ENCODE measurements around the gene CMTM2.

The CMTM2 gene, protein sequence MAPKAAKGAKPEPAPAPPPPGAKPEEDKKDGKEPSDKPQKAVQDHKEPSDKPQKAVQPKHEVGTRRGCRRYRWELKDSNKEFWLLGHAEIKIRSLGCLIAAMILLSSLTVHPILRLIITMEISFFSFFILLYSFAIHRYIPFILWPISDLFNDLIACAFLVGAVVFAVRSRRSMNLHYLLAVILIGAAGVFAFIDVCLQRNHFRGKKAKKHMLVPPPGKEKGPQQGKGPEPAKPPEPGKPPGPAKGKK

DNA sequence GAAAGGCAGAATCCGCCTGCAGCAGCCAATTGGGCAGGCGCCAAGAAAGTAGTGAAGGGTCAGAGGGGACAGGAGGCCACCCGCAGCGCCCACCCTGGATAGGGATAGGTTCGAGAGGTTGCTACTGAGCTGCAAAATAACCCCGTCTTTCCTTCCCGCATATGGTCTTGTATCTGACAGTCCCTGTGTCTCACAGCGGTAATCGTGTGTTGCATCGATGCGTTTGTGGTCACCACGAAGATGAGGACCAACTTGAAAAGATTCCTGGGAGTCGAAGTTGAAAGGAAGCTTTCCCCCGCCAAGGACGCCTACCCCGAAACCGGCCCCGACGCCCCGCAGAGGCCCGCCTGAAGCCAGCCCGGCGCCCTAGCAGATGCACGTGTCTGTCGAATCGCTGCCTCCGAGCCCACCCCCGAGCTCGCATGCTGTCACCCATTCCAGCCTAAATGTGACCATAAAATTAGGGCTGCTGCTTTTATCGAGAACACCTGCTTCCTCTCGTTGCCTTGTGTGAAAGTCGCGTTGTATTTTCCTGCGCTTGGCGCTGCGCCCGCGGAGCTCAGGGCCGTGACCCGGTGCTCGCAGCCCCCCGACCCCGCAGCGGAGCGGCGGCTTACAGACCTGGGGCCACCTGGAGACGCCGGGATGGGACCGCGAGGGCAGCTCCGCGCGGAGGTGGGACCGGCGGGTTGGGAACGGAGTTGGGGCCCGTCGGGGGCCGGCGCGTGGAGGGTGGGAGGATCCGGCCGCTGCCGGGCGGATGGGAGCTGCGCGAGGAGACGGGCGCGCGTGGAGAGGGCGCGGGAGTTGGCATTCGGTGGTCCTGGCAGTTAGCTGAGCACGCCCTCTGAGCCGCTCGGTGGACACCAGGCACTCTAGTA, at the start of gene CMTM2:
TSS of gene CMTM2 (plus strand) at position 813 of the 881 bp plus-strand sequence. CDS start 145 bp downstream, outside the sequence.
- DNase-seq = no peak

DNA sequence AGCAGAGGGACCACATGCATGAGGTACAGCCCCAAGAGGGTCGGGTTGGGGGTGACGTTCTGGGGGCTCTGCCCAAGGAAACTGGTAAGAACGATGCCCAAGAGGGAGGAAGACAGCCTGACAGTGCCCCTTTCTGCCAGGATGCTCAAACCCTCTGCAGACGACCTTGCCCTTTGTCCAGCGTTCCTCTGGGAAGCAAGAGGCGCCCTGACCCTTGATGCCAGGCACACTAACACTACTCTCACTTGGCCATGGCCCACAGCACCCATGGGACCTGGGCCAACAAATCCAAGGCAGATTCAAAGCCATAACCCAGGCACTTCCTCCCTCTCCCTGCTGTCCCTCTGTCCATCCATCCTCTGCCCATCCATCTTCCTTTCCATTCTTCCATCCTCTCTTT, 49.8 kb upstream of the CMTM2 start:
- no peak for DNase-seq

DNA sequence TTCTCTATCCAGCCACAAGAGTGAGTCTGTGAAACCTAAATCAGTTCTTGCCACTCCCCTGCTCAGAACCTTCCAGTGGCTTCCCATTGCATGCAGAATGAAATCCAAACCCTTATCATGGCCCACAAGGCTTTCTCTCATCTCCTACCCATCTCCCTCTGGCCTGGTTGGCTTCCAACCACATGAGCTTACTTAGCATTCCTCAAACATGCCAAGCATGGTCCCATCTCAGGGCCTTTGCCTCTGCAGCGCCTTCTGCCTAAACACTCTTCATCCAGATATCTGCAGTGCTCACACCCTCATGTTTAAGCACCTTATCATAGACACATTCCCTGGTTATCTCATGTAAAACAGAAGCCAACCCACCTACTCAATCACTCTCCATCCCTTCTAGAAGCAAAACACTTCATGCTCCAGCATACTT, 44.9 kb upstream of the CMTM2 start:
- no peak for DNase-seq

DNA sequence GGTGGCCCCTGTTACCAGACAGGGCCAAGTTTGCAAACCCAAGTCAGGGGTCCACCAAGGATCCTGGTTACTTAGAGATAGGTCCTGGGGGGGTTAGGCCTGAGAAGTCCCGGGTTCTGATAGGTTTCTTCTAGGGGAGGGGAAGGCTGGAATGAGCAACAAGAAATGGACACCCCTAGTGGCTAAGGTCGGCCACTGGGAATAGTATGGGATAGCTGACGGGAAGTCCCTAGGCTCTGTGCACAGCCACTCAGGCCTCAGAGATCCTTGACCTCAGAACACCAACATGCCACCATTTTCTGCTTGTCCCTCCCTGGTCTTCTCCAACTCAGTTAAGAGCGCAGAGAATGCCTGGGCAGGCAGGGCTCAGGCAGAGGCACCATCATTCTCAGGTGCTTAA, 42.7 kb upstream of the CMTM2 start:
- no peak for DNase-seq

DNA sequence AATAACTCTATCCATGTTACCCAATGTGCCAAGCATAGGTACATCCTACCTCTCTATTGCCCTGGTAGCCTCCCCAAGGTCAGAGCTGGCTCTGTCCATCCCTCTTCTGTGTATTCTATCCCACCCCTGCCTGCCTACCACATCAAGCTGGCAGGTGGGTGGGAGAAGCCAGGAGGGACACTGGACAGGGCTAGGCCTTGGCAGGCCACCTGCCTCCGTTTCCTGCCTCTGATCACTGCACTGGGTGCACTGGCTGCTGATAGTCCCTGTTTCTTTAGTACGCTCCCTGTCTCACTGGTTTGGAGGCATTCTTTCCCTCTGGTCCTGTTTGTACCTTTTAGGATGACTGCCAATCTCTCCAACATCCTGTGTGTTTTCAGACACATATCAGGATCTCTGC, 42.0 kb upstream of the CMTM2 start:
- DNase-seq = no peak

DNA sequence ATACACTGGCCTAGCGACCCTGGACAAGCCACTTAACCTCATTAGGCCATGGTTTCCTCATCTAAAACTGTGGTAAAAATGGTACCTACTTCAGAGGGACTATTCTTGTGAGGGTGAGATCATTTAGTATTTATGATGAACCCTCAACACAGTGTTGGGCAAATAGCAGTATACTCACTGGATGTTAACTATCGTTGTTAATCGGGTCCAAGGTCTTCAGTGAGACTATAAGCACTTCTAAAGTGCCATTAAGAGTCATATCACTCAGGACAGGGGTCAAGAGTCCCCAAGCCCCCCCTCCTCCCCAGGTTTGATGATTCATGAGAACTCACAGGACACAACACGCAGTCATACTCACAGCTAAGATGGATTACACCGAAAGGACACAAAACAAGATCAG, 40.4 kb upstream of the CMTM2 start:
- no peak for DNase-seq

DNA sequence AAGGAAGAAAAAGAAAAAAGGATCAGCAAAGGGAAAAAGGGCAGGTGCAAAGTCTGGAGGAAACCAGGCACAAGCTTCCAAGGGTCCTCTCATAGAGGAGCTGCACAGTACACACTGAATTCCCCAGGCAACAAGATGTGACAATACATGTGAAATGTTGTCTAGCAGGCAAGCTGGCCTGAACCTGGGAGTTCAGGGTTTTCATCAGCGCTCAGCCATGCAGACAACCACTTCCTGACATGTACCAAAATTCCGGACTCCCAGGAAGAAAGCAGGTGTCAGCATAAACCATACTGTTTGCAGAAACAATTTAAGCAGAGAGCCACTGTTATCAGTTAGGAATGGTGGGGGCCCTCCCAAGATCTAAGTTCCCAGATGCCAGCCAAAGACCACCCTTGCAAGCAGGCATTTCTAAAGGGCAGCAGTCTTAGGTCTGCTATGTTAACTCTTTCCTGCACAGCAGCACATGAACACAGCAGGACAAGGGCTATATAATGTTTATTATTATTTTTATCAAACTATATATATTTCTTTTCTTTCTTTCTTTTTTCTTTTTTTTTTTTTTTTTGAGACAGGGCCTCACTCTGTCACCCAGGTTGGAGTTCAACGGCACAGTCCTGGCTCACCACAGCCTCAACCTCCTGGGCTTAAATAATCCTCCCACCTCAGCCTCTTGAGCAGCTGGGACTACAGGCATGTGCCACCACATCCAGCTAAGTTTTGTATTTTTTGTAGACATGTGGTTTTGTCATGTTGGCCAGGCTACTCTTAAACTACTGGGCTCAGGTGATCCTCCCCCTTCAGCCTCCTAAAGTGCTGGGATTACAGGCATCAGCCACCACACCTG, 39.4 kb upstream of the CMTM2 start:
- no peak for DNase-seq

DNA sequence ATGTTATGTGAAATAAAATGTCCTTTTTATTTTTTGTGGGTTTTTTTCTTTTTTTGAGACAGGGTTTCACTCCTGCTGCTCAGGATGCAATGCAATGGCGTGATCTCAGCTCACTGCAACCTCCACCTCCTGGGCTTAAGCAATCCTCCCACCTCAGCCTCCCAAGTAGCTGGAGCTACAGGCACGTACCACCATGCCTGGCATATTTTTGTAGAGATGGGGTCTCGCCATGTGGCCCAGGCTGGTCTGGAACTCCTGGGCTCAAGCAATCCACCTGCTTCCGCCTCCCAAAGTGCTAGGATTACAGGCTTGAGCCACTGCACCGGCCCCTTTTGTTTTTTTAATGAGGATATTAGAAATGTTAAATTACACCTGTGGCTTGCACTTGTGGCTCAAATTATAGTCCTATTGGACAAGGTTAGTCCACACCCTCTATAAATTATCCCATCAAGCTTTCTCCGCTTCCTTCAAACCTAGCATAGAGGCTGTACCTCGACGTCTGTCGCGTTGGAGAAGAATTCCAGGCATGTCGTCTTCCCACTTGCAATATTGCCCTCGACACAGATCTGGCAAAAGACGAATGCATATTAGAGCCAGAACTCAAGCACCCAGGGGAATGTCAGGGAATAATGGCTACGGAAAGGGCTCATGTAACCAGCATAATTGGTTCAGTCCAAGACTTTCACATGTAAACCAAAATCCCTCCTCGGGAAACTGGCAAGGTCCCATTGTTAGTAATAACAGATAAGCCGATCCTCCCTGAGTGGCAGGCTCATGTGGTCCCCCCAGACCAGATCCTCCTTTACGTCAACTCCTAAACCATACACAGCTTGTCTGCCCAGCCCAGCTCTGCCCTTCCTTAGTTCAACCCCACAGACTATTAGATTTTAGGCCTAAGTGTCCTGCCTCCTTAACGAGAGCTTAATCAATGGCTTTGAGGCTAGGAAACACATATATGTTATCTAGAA, 37.6 kb upstream of the CMTM2 start:
- no peak for DNase-seq

DNA sequence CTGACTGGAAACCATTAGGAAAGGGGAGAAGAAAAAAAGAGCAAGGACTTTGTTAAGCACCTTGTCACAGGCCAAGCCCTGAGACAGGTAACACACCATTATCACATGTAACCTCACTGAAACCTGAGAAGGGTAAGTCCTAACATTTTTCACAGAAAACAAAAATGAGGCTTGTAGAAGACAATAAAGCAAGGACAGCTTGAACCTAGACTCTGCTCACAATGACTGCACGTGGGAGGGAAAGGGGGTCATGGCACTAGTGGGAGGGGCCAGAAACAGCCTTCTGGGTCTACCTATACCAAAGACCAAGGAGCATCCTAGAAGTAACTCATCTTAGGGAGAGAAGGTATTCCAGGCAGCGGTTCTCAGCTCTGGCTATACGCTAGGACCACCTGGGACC, 36.9 kb upstream of the CMTM2 start:
- DNase-seq = no peak

DNA sequence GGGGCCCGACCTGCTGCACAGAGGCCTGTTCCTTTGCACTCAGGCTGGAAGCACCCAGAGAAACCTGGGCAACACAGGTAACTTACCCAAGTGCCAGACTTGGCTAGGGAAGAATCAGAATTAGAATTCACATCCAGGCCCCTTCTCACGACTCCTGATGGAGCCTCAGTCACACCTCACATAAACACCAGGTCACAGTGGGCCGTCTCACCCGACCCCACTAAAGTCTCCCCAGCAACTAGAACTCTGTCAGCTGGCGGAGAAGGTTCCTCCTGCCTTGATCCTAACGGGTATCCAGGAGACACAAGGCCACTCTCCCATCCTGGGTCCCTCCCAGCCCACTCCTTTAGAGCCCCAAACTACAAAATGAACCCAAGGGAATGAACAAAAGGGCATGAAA, 35.7 kb upstream of the CMTM2 start:
- no peak for DNase-seq

DNA sequence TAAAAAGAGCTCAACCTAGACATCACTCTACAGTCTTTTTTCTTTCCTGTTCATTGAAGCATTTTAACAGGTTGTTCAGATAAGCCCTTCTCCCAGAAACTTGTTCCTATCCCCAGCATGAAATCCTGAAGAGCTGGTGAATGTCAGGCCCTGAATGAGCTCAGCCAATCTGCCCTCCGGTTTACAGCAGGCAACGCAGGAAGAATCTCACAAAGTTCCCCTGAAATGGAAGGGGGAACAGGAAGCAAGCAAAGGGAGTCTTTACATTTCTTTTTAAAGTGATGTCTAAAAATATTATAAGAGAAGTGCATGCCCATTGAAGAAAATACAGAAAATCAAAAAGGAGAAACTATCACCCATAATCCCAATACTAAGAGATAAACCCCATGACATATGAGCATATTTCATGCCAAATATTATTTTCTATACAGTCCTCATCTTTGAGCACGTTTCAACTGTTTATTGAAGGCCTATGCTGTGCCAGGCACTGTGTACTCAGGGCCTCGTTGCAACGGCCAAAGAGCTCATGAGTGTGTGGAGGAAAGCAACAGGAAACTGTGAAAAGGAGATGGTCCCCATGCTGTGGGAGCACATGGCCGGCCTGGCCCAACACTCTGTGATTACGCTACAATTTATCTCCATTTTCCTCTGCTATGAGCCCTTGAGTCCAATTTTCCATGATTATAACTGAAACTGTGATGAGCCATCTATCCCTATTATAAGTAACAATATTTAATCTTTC, 35.1 kb upstream of the CMTM2 start:
- DNase-seq = no peak

DNA sequence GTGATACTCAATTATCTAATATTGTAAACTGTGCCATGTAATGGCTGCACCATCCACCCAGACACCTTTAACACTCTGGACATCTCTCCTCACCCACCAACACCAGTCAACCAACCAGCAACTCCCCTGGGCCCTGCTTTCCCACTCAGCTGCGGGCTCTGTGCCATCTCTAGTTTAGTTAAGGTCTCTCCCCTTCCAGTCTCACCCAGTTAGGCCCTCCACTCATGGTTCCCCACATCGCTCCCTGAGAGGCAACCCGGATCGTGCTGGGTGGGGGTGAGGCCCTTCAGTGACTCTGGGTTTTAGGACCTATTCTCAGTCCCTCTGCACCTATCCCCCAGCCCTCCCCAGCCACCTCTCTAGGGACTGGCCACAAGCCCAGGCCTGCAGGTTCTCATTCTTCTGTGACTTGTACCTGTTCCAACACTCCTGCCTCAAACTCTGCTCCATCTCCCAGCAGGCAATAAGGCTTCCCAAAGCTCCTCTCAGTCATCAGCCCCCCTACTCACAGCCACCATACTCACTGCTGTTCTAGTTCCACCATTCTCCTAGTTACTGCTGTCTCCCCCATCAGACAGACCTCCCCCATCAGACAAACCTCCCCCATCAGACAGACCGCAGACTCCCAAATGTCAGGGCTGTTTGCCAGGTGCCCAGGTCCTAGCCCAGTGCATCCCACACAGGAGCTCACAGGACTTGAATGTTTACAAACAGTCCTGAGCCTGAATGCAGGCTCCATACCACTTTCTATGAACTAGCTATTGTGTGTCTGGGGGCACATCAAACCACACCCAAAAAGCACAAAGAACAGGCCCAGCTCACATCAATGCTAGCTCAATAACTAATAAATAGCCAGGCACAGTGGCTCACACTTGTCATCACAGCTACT, 31.9 kb upstream of the CMTM2 start:
- no peak for DNase-seq

DNA sequence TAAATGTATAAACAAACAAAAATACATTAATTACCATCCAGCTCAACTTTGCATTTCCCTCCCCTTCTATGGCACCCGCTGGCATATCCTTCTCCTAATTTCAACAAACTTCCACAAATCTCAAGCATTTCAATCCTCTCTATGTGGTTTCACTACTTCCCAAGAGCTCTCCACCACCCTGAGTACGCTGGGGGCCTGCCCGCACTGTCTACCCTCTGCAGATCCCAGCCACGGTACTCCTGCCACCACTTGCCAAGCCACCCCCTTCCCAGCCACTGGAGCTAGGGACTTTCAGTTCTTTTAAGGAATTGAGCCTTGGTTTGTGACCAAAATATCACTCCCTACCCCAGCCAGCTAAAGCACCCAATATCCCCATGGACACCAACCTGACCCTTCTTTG, 31.2 kb upstream of the CMTM2 start:
- no peak for DNase-seq

DNA sequence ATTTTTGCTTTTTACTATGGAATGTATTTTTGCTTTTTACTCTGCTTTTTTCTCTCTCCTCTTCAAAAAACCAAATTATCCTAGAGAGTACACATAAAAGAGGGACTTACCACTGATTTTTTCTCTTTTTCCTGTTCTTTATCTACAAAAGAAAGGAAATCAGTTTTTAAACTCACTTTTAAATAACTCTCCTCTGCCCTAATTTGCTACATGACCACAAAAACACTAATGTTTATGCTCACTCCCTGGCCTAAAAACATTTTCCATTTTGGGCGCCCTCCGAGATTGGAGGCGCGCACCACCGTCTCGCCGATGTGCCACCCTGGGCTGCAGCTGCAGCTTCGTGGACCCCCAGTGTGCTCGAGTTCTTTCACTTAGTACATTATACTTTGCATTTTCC, 30.4 kb upstream of the CMTM2 start:
- DNase-seq = no peak

DNA sequence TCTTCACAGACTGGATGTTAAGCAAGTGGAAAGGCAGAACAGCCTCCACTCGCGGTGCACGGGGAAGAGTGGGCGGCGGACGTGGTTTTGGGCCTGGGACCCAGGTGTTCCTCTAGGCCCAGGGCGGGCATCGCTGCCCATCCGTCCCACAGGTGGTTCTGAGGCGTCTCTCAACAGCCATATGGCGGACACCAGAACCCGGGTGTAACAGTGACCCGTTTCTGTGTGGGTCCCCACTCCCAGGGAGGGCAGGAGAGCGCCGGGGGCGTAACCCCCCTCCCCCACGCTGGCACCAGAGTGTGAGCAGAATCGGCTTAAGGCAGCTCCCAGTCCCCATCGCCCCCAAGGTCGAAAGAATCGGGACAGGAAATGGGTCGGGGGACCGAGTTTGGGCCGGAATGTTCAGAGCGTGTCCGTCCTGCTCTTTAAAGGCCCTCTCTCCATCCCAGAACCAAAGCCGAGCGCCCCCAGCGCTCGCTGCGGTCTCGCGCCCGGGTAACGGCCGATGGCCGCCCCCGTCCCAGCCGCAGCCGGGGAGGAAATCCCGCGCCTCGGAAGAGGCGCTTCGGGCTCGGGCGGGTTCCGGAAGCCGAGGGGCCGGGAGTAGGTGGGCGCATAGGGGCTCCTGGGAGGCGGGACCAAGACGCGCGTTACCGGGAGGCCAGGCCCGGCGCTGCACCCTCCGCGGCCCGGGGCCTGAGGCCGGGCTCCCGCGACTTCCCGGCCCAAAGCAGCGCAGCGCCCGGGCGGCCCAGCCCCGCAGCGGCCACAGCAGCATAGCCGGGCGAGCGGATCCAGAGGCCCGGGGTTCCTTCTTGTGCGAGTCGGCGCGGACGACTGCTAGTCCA, 29.8 kb upstream of the CMTM2 start, which contains the start of gene TK2:
TSS of gene TK2 (minus strand) at position 839 of the 848 bp plus-strand sequence. CDS start at position 778, 61 bp downstream.
- DNase-seq = peak; percentile 67

DNA sequence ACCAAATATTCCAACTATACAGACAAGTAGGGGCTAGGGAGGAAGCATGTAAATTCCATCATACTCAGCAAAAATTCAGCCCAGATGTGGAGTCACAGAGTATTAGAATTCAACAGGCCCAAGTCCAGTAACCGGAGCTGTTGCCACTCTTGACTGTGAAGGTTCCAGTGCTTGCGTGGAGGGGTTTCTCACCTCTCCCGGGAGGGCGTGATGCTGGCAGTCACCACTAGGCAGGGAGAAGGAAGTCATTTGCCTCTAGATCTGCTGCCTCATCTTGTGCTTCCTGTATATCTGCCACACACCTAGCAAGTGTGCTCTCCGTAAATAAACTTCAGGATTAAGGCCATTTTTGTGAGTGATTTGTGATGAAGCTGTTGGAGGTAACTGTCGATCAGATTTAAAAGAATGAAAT, 27.9 kb upstream of the CMTM2 start:
- peak; percentile 63 for DNase-seq

DNA sequence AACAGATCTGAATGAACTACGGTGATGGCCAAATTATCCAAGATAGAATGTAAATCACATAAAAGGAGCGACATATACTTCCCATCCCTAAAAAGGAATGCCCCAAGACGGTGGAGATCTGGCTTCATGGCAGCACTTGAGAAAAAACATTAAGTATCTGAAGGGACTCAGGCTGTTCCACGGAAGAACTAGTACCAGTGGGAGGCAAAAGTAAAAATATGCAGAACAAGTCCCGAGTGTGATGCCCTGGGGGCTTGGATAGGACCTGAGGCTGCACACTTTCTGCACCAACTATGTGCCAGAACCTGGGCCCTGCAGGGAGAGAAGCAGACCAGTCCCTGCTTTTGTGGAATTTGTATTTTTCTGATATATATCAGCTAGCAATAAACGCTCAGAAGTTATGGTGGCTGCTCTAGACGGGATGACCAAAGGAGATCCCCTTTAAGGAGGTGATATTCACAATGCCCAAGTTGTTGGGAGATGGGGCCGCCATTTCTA, 27.4 kb upstream of the CMTM2 start:
- DNase-seq = no peak

DNA sequence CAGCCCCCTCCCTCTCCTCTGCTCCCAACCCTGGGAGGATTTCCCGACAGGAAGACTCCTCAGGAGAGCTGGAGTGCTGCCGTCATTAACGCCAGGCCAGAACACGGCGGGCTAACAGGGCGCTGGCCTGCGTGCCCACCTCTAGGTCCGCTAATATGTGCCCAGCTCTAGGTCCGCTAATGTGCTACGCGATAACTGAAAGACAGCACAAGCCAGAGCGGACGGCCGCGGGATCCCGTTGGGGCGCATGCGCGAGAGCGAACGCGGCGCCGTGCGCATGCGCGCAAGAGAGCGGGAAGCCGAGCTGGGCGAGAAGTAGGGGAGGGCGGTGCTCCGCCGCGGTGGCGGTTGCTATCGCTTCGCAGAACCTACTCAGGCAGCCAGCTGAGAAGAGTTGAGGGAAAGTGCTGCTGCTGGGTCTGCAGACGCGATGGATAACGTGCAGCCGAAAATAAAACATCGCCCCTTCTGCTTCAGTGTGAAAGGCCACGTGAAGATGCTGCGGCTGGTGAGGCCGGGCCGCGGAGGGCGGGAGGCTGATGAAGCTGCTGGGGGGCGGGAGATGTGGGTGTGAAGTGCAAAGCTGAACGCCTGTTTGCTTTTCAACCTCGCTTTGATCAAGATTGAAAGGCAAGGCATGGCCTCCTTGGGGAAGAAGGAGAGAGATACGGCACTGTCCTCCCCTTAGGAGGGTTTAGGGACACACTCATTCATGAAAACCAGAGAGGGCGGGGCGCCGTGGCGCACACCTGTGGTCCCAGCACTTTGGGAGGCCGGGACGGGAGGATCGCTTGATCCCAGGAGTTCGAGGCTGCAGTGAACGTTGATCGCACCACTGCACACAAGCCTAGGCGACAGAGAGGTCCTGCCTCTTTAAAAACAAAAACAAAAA, 26.7 kb upstream of the CMTM2 start, which contains the start of gene CKLF:
TSS of gene CKLF (plus strand) at position 291 of the 892 bp plus-strand sequence. CDS start at position 431, 140 bp downstream.
- peak; percentile 91 for DNase-seq
